ENCODE results near the gene PDE8A. TPM values are rescaled to one million over a fixed set of nuclear protein-coding genes. Genes with fewer than 3 reads are reported as not detected.
A peak's percentile ranks its signal among the peaks of the same experiment; 100 is the strongest.

The PDE8A gene
- total and polyA plus RNA-seq, 2 of the 13 experiments (the other 11 are each of a cell fraction or from before 2014, with no cell fraction given): 26.3 to 48.5 TPM

- intact Hi-C loops (cut with micrococcal nuclease; ENCODE audit: unreplicated experiment): no loop called here
- Histone ChIP-seq H3K4me3 (replicated peaks in 1 of 3; ENCODE audit: insufficient read depth in 1 of 3, low read depth in 2 of 3, low read length in 3 of 3) (no peak overlapping the region), H3K4me1 (ENCODE audit: insufficient read depth, low read length) (no peaks in the 10 kb centered on the region), H4K20me1 (ENCODE audit: insufficient read depth, low read length) (no peaks in the 10 kb centered on the region), H2AFZ (ENCODE audit: low read length) (no peak overlapping the region), H3K9ac (ENCODE audit: insufficient read depth, low read depth, low read length) (no peak overlapping the region), H3K36me3 (replicated peaks in 1 of 2; ENCODE audit: control insufficient read depth in 1 of 2, insufficient read depth in 2 of 2, low read length in 2 of 2) (peaks cover 4 to 22% of the 10 kb centered on the region in 2 experiments; a peak in 4 of 5 replicates), H3K9me3 (ENCODE audit: low read length) (no peaks in the 10 kb centered on the region), H3K27ac (ENCODE audit: extremely low read length, insufficient read depth, low read length) (no peak overlapping the region), H3K79me2 (ENCODE audit: insufficient read depth, low read length) (no peaks in the 10 kb centered on the region), H3K27me3 (ENCODE audit: control insufficient read depth in 1 of 2, insufficient read depth in 2 of 2, low read length in 2 of 2) (no peaks in the 10 kb centered on the region), H3K4me2 (ENCODE audit: low read depth, low read length) (no peak overlapping the region)
- CTCF ChIA-PET (ENCODE audit: low intra/inter-chr PET ratio, low total read pairs): no interaction called here
- no TSS peak for BruUV-seq (replicated peaks)
- FAIRE-seq (no peak), DNase-seq (ENCODE audit: low spot score) (no peak), ATAC-seq (no peak)
- WGBS (ENCODE audit: low lambda C conversion rate): 97% methylated on average over 2 of the region's 2 CpGs
- in situ Hi-C loops (cut with HindIII; ENCODE audit: extremely low pct_ligation_motif_present, low pct_unique_long_range_greater_than_20kb): no loop called here
- POLR2A ChIA-PET: no interaction called here
- peak in 1 of 2 experiments; percentile 62; a peak in 2 of 4 replicates for TF ChIP-seq MAFK (conservative IDR thresholded peaks at IDR 0.05 in 1 of 2, IDR thresholded peaks at IDR 0.05 in 1 of 2; ENCODE audit: low read length in 2 of 2)
- no peak for TF ChIP-seq ZNF567 (CRISPR knock-in tag; IDR thresholded peaks at IDR 0.05; ENCODE audit: borderline replicate concordance)
Observed at GRCh38 chr15:85109333-85109732, 127.7 kb downstream of the PDE8A start.

- H3K36me3 ChIP-seq (replicated peaks in 1 of 2; ENCODE audit: control insufficient read depth in 1 of 2, insufficient read depth in 2 of 2, low read length in 2 of 2): peaks cover 13 to 54% of the 10 kb centered on the region in 2 experiments
- WGBS (ENCODE audit: low lambda C conversion rate): 88% methylated on average over 3 of the region's 3 CpGs
- intact Hi-C loops (cut with micrococcal nuclease; ENCODE audit: unreplicated experiment): no loop called here
Observed at GRCh38 chr15:85112997-85113396, 131.3 kb downstream of the PDE8A start.

More at GRCh38 chr15:85112997-85113396, 131.3 kb downstream of the PDE8A start:
- Histone ChIP-seq H3K27me3 (ENCODE audit: control insufficient read depth in 1 of 2, insufficient read depth in 2 of 2, low read length in 2 of 2) (no peaks in the 10 kb centered on the region), H2AFZ (ENCODE audit: low read length) (no peak overlapping the region), H3K4me1 (ENCODE audit: insufficient read depth, low read length) (0 out of 2 replicates have a peak, but pooled peaks cover 7% of the 10 kb centered on the region), H4K20me1 (ENCODE audit: insufficient read depth, low read length) (no peaks in the 10 kb centered on the region), H3K79me2 (ENCODE audit: insufficient read depth, low read length) (no peaks in the 10 kb centered on the region), H3K9ac (ENCODE audit: insufficient read depth, low read depth, low read length) (no peak overlapping the region), H3K4me3 (replicated peaks in 1 of 3; ENCODE audit: insufficient read depth in 1 of 3, low read depth in 2 of 3, low read length in 3 of 3) (no peak overlapping the region), H3K27ac (ENCODE audit: extremely low read length, insufficient read depth, low read length) (no peak overlapping the region), H3K9me3 (ENCODE audit: low read length) (no peaks in the 10 kb centered on the region), H3K4me2 (ENCODE audit: low read depth, low read length) (no peak overlapping the region)
- CTCF ChIA-PET (ENCODE audit: low intra/inter-chr PET ratio, low total read pairs): no interaction called here
- FAIRE-seq: no peak
- TF ChIP-seq ZNF7 (CRISPR knock-in tag; IDR thresholded peaks at IDR 0.05): no peak
- no peak for TF ChIP-seq ZSCAN21 (CRISPR knock-in tag; IDR thresholded peaks at IDR 0.05; ENCODE audit: borderline replicate concordance)
- TF ChIP-seq ZNF329 (CRISPR knock-in tag; IDR thresholded peaks at IDR 0.05; ENCODE audit: low read depth): no peak
- no peak for TF ChIP-seq BHLHE40 (IDR thresholded peaks at IDR 0.05; ENCODE audit: low read length)
- TF ChIP-seq MAFG (CRISPR knock-in tag; IDR thresholded peaks at IDR 0.05): no peak
- no peak for TF ChIP-seq TAF1 (CRISPR knock-in tag; IDR thresholded peaks at IDR 0.05)
- TF ChIP-seq ZNF33A (CRISPR knock-in tag; IDR thresholded peaks at IDR 0.05; ENCODE audit: borderline replicate concordance): no peak
- TF ChIP-seq ZNF138 (CRISPR knock-in tag; IDR thresholded peaks at IDR 0.05; ENCODE audit: low read depth): no peak
- no peak for TF ChIP-seq ZNF207 (IDR thresholded peaks at IDR 0.05; ENCODE audit: borderline replicate concordance)
- no peak for DNase-seq (ENCODE audit: low spot score)
- POLR2A ChIA-PET: no interaction called here
- BruUV-seq (replicated peaks): no TSS peak
- in situ Hi-C loops (cut with HindIII; ENCODE audit: extremely low pct_ligation_motif_present, low pct_unique_long_range_greater_than_20kb): no loop called here
- no peak for ATAC-seq
